Tibial nerve (tissue), 4 donors: ENCODE measurements around the gene NTM. TPM values are rescaled to one million over a fixed set of nuclear protein-coding genes. Genes with fewer than 3 reads are reported as not detected.

Experiments
- DNase-seq, 2 donors: peaks; one replicate each; pipeline ENCODE4 v3.0.0-alpha.2; 2019; ENCODE audit warnings: low spot score in 2 of 2
- H3K27ac ChIP-seq, 4 donors: fragments of 200-600 bp; sonication (generic) in 3 of 4; one replicate each; pipeline ENCODE4 v1.5.1; 2017 to 2019; ENCODE audit warnings: mild to moderate bottlenecking in 1 of 4
- H3K27me3 ChIP-seq, 2 donors: fragments of 200-600 bp; sonication (generic) in 1 of 2; one replicate each; pipeline versions ENCODE4 v1.5.1 to v1.6.0; 2017 to 2019
- H3K36me3 ChIP-seq, 3 donors: fragments of 200-600 bp; sonication (generic); one replicate each; pipeline ENCODE4 v1.5.1; 2018 to 2019
- H3K4me1 ChIP-seq, 4 donors: fragments of 200-600 bp; sonication (generic) in 3 of 4; one replicate each; pipeline ENCODE4 v1.5.1; 2017 to 2019
- H3K4me3 ChIP-seq, 4 donors: fragments of 200-600 bp; sonication (generic) in 3 of 4; one replicate each; pipeline ENCODE4 v1.5.1; 2017 to 2019; ENCODE audit warnings: mild to moderate bottlenecking in 1 of 4, moderate library complexity in 1 of 4
- H3K9me3 ChIP-seq, 4 donors: fragments of 200-600 bp; sonication (generic) in 3 of 4; one replicate each; pipeline ENCODE4 v1.5.1; 2017 to 2019
- EP300 ChIP-seq, 2 donors: sonication (generic); formaldehyde crosslinking; IDR thresholded peaks; one replicate each; pipeline ENCODE4 v1.6.1; 2017; ENCODE audit warnings: antibody characterized with exemption in 2 of 2, mild to moderate bottlenecking in 1 of 2
- POLR2A ChIP-seq, 2 donors: fragments of 450-650 bp; IDR thresholded peaks; one replicate each; pipeline ENCODE4 v1.6.1; 2017; ENCODE audit warnings: antibody characterized with exemption in 2 of 2, mild to moderate bottlenecking in 2 of 2, moderate library complexity in 2 of 2
- WGBS, 2 donors: methylation state at CpG; one replicate each; pipeline ENCODE4 v1.1.5; 2018; 5-methylcytosine and 5-hydroxymethylcytosine counted together
- total RNA-seq, 4 donors: library from RNA; depleted of rRNA; stranded (reverse); fragments of >200 nt; gene quantifications; one replicate each; pipeline ENCODE4 v1.1.0, GENCODE V29; 2016
- TF ChIP-seq, protein P1 (sequence below), 5 experiments: fragments of 200-600 bp in 3 of 5; fragments of 450-650 bp in 2 of 5; sonication (generic) in 3 of 5; IDR thresholded peaks; one replicate each; pipeline ENCODE4 v1.5.1; 2016 to 2019; ENCODE audit warnings: antibody characterized with exemption in 5 of 5, mild to moderate bottlenecking in 3 of 5, moderate library complexity in 2 of 5

NTM gene
- total RNA-seq, 4 donors from 2014 or later, result 3.7 to 11.4 (median 10.8) TPM

GRCh38 chr11:131624531-131624930 is 254.1 kb downstream of the NTM start:
- no peaks in the 10 kb centered on the region for H3K36me3 ChIP-seq

GRCh38 chr11:131626788-131627187 is 256.4 kb downstream of the NTM start:
- Histone ChIP-seq H3K27me3 (no peaks in the 10 kb centered on the region), H3K4me3 (no peak overlapping the region), H3K4me1 (no peaks in the 10 kb centered on the region), H3K36me3 (no peaks in the 10 kb centered on the region), H3K9me3 (no peaks in the 10 kb centered on the region), H3K27ac (no peak overlapping the region)
- DNase-seq, result no peak
- no peak for TF ChIP-seq POLR2A (IDR thresholded peaks at IDR 0.05)
- TF ChIP-seq, protein P1, sequence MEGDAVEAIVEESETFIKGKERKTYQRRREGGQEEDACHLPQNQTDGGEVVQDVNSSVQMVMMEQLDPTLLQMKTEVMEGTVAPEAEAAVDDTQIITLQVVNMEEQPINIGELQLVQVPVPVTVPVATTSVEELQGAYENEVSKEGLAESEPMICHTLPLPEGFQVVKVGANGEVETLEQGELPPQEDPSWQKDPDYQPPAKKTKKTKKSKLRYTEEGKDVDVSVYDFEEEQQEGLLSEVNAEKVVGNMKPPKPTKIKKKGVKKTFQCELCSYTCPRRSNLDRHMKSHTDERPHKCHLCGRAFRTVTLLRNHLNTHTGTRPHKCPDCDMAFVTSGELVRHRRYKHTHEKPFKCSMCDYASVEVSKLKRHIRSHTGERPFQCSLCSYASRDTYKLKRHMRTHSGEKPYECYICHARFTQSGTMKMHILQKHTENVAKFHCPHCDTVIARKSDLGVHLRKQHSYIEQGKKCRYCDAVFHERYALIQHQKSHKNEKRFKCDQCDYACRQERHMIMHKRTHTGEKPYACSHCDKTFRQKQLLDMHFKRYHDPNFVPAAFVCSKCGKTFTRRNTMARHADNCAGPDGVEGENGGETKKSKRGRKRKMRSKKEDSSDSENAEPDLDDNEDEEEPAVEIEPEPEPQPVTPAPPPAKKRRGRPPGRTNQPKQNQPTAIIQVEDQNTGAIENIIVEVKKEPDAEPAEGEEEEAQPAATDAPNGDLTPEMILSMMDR (IDR thresholded peaks at IDR 0.05), result no peak
- TF ChIP-seq EP300 (IDR thresholded peaks at IDR 0.05), result no peak
- 80 to 82% methylated on average over 9 of the region's 9 CpGs for WGBS, 2 donors

More at GRCh38 chr11:131624531-131624930, 254.1 kb downstream of the NTM start:
- TF ChIP-seq, protein P1 (IDR thresholded peaks at IDR 0.05), result no peak
- no peak for TF ChIP-seq EP300 (IDR thresholded peaks at IDR 0.05)
- no peak for TF ChIP-seq POLR2A (IDR thresholded peaks at IDR 0.05)
- H3K4me3 ChIP-seq, result no peak overlapping the region
- no peak for DNase-seq
- WGBS, 2 donors, result 75 to 88% methylated on average over 4 of the region's 4 CpGs
- H3K27ac ChIP-seq, result no peak overlapping the region
- no peaks in the 10 kb centered on the region for H3K9me3 ChIP-seq
- H3K4me1 ChIP-seq, result no peaks in the 10 kb centered on the region
- no peaks in the 10 kb centered on the region for H3K27me3 ChIP-seq

GRCh38 chr11:131628739-131629138 is 258.3 kb downstream of the NTM start:
- Histone ChIP-seq H3K9me3 (no peaks in the 10 kb centered on the region), H3K4me3 (no peak overlapping the region), H3K27me3 (no peaks in the 10 kb centered on the region), H3K27ac (no peak overlapping the region), H3K36me3 (no peaks in the 10 kb centered on the region), H3K4me1 (no peaks in the 10 kb centered on the region)
- WGBS, 2 donors, result 90% methylated on average over 6 of the region's 6 CpGs
- TF ChIP-seq, protein P1 (IDR thresholded peaks at IDR 0.05), result no peak
- DNase-seq, result no peak

DNA sequence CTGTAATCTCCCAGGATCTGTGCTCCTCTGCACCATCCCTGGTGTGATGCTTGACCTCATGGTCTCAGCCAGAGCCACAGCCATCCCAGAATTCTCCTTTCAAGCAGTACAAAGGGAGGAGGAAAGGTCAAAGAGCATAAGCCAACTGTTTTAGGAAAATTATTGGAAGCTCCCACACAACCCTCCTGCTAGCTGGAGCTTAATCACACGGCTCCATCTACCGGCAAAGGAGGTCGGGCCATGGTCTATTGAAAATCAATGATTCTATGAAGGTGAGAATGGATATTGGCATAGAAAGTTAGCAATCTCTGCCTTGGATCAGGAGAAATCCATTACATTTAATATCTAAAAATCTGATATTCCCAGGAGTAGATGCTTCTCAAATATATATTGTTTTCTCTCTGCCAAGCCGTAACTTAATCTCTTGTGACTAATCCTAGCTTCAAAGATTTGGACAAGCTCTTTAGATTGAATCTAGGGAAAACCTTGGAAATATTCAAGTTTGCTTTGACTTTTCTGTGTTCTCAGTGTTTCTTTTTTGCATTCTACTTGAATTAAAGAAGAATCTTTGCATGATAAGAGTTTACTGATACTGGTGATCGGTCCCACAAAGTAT is 259.6 kb downstream of the NTM start:
- DNase-seq, result no peak
- H3K27ac ChIP-seq, result no peak overlapping the region

GRCh38 chr11:131632971-131633370 is 262.6 kb downstream of the NTM start:
- no peaks in the 10 kb centered on the region for H3K9me3 ChIP-seq
- 81 to 93% methylated on average over 2 of the region's 2 CpGs for WGBS, 2 donors
- TF ChIP-seq POLR2A (IDR thresholded peaks at IDR 0.05) (no peak), EP300 (IDR thresholded peaks at IDR 0.05) (no peak)
- TF ChIP-seq, protein P1 (IDR thresholded peaks at IDR 0.05), result no peak
- no peaks in the 10 kb centered on the region for H3K4me1 ChIP-seq
- no peaks in the 10 kb centered on the region for H3K36me3 ChIP-seq
- DNase-seq, result no peak
- H3K27ac ChIP-seq, result no peak overlapping the region
- no peak overlapping the region for H3K4me3 ChIP-seq
- no peaks in the 10 kb centered on the region for H3K27me3 ChIP-seq

More for the DNA sequence above, 259.6 kb downstream of the NTM start:
- TF ChIP-seq POLR2A (IDR thresholded peaks at IDR 0.05) (no peak), EP300 (IDR thresholded peaks at IDR 0.05) (no peak)
- TF ChIP-seq, protein P1 (IDR thresholded peaks at IDR 0.05), result no peak
- no peaks in the 10 kb centered on the region for H3K36me3 ChIP-seq
- H3K4me1 ChIP-seq, result no peaks in the 10 kb centered on the region
- H3K9me3 ChIP-seq, result no peaks in the 10 kb centered on the region
- WGBS, 2 donors, result 66 to 72% methylated on average over 5 of the region's 5 CpGs
- no peaks in the 10 kb centered on the region for H3K27me3 ChIP-seq
- H3K4me3 ChIP-seq, result no peak overlapping the region
